ENCODE measurements around the gene PPP2R3C.

PPP2R3C gene

DNA sequence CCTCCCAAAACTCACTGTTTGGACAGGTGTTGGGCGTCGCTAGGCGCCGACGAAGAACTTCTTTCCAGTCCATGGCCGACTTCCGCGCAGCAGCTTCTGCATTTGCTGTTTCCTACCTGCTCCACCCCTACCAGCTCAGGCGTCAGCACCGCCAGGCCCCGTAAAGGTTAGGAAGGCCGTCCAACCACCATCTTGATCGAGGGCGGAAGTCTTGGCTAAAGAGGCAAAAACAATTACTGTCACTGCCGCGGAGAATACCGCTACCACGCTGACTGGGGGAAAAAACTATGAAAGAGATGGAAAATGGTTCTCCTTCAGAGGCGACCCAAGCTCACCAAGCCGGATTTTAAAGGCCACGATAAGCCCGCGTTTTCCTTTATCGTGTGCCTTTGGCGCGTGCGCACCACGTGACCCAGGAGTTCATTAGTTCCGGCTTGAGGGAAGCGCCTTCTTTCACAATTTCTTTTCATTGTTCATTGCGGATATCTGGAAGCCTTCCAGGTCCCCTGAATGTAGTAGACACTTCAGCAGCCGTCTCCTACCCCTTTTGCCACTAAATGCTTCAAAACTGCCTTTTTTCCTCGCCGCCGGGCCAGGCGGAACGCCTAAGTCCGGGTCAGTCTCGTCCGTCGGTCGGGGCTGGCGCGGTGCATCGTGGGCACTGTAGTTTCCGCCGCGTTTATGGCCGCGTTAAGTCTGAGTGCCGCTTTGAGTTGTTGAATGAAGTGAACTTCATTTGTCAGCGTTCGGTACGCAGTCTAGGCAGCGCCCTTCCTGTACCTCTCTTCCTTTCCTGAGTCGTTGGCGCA lies at the start of gene PPP2R3C, which contains the start of gene PRORP:
Gene PPP2R3C (minus strand): TSS at position 104 of the 809 bp plus-strand sequence. CDS start 31 bp downstream, at position 73.
Gene PRORP (plus strand): TSS at position 666 of the 809 bp plus-strand sequence. CDS start 694 bp downstream, outside the sequence.
- Histone ChIP-seq H3K27me3 (replicated peaks; ENCODE audit: control insufficient read depth, insufficient read depth, low read length) (no peaks in the 10 kb centered on the region), H3K4me3 (replicated peaks; ENCODE audit: low read depth, low read length) (peak within 1 kb of the TSS; percentile 79), H3K36me3 (ENCODE audit: control insufficient read depth, insufficient read depth, low read length) (peaks cover 2% of the 10 kb centered on the region; the same call in 1 of the 2 replicates)
- TF ChIP-seq, protein P1, sequence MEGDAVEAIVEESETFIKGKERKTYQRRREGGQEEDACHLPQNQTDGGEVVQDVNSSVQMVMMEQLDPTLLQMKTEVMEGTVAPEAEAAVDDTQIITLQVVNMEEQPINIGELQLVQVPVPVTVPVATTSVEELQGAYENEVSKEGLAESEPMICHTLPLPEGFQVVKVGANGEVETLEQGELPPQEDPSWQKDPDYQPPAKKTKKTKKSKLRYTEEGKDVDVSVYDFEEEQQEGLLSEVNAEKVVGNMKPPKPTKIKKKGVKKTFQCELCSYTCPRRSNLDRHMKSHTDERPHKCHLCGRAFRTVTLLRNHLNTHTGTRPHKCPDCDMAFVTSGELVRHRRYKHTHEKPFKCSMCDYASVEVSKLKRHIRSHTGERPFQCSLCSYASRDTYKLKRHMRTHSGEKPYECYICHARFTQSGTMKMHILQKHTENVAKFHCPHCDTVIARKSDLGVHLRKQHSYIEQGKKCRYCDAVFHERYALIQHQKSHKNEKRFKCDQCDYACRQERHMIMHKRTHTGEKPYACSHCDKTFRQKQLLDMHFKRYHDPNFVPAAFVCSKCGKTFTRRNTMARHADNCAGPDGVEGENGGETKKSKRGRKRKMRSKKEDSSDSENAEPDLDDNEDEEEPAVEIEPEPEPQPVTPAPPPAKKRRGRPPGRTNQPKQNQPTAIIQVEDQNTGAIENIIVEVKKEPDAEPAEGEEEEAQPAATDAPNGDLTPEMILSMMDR (IDR thresholded peaks at IDR 0.05; ENCODE audit: insufficient read depth, low read length, poor library complexity, severe bottlenecking): no peak
- peak; percentile 93 for DNase-seq (ENCODE audit: extremely low read depth, insufficient read length)

DNA sequence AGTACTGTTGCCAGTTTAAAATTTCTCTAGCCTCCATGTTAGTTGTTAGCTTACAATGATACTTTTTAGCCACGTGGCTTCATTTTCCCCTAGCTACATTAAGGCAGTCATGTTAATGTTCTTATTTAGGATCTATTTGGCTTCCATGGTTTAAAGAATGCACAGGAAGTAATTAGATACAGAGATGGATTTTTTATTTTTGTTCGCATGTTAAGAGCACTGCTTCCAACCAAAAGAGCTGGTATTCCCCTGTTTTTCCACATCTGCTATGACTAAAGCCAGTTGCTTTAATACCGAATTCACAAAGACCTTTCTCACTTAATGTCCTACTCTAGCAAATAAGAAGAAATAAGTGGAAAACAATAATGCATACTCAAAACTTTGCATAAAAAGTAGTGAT lies 45.7 kb upstream of the PPP2R3C start:
- no peak for DNase-seq (ENCODE audit: extremely low read depth, insufficient read length)
- TF ChIP-seq, protein P1 (IDR thresholded peaks at IDR 0.05; ENCODE audit: insufficient read depth, low read length, poor library complexity, severe bottlenecking): no peak
- Histone ChIP-seq H3K4me3 (replicated peaks; ENCODE audit: low read depth, low read length) (no peak overlapping the region), H3K27me3 (replicated peaks; ENCODE audit: control insufficient read depth, insufficient read depth, low read length) (no peaks in the 10 kb centered on the region), H3K36me3 (ENCODE audit: control insufficient read depth, insufficient read depth, low read length) (no peaks in the 10 kb centered on the region; the same call in 1 of the 2 replicates)

- TF ChIP-seq, protein P1 (IDR thresholded peaks at IDR 0.05; ENCODE audit: insufficient read depth, low read length, poor library complexity, severe bottlenecking): no peak
- H3K4me3 ChIP-seq (replicated peaks; ENCODE audit: low read depth, low read length): no peak overlapping the region
- no peak for DNase-seq (ENCODE audit: extremely low read depth, insufficient read length)
- H3K36me3 ChIP-seq (ENCODE audit: control insufficient read depth, insufficient read depth, low read length): no peaks in the 10 kb centered on the region; the same call in 1 of the 2 replicates
- H3K27me3 ChIP-seq (replicated peaks; ENCODE audit: control insufficient read depth, insufficient read depth, low read length): no peaks in the 10 kb centered on the region
These were observed 43.1 kb upstream of the PPP2R3C start for GRCh38 chr14:35164849-35165248.

DNA sequence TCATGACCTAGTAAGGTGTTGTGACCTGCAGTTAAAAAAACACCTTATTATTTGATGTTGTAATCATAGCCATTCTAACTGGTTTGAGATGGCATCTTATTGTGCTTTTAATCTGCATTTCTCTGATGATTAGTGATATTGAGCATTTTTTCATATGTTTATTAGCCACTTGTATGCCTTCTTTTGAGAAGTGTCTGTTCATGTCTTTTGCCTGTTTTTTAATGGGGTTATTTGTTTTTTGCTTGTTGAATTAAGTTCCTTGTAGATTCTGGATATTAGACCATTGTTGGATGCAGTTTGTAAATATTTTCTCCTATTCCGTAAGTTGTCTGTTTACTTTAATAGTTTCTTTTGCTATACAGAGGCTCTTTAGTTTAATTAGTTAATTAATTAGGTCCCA lies 41.6 kb upstream of the PPP2R3C start:
- TF ChIP-seq, protein P1 (IDR thresholded peaks at IDR 0.05; ENCODE audit: insufficient read depth, low read length, poor library complexity, severe bottlenecking): no peak
- DNase-seq (ENCODE audit: extremely low read depth, insufficient read length): no peak
- H3K36me3 ChIP-seq (ENCODE audit: control insufficient read depth, insufficient read depth, low read length): peaks cover 2% of the 10 kb centered on the region

DNA sequence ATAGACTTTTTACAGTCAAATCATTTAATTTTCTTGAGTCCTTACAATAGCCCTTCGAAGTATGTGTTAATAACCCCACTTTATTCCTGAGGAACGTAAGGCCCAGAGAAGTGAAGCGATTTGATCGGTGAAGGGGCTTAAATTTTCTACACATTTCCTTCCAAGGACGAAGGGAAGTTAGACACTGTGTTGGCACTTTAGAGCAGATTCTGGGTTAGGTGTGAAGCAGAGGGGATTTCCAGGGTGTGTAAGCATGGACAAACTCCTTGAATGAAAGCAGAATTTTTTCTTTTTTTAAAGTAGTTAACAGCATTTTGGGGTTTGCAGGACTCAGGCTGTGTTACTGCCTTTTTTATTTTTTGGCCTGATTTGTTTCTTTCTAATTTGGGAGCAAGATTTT lies 39.4 kb upstream of the PPP2R3C start:
- TF ChIP-seq, protein P1 (IDR thresholded peaks at IDR 0.05; ENCODE audit: insufficient read depth, low read length, poor library complexity, severe bottlenecking): no peak
- Histone ChIP-seq H3K27me3 (replicated peaks; ENCODE audit: control insufficient read depth, insufficient read depth, low read length) (no peaks in the 10 kb centered on the region), H3K4me3 (replicated peaks; ENCODE audit: low read depth, low read length) (no peak overlapping the region), H3K36me3 (ENCODE audit: control insufficient read depth, insufficient read depth, low read length) (peaks cover 2% of the 10 kb centered on the region)
- no peak for DNase-seq (ENCODE audit: extremely low read depth, insufficient read length)

More for the DNA sequence above, 41.6 kb upstream of the PPP2R3C start:
- Histone ChIP-seq H3K27me3 (replicated peaks; ENCODE audit: control insufficient read depth, insufficient read depth, low read length) (no peaks in the 10 kb centered on the region), H3K4me3 (replicated peaks; ENCODE audit: low read depth, low read length) (no peak overlapping the region)
